Measurements from ENCODE around the gene CLDN3. TPM values are rescaled to one million over a fixed set of nuclear protein-coding genes. Genes with fewer than 3 reads are reported as not detected.
A peak's percentile ranks its signal among the peaks of the same experiment; 100 is the strongest.
"Not testable (repeated sequence)": the region's sequence is repeated elsewhere in the genome, so short reads cannot be mapped to it uniquely, and the experiment has no call there.

The CLDN3 gene
- total RNA-seq, 1 experiment from 2014 or later = 51.6 TPM

DNA sequence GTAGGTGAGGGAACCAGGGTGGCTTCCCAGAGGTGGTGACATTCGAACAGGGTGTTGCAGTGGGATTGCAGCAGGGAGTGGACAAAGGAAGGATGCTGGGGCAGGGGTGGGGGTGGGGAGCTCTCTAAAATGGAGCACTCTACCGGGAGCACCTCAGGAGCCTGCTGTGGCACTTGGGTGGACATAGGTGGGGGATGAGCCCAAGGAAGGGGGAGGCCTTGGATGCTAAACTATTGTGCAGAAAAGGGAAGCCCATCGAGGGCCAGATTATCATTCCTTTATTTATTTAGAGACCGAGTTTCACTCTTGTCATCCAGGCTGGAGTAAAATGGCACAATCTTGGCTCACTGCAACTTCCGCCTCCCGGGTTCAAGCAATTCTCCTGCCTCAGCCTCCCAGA is 47.3 kb downstream of the CLDN3 start:
- Histone ChIP-seq H4K20me1 (ENCODE audit: low read length) (no peaks in the 10 kb centered on the region), H2AFZ (ENCODE audit: low read length) (no peak overlapping the region), H3F3A (ENCODE audit: low read length, unreplicated experiment) (no peaks in the 10 kb centered on the region), H3K9me3 (ENCODE audit: low read length) (no peaks in the 10 kb centered on the region), H3K27ac (ENCODE audit: low read length) (no peak overlapping the region), H3K27me3 (ENCODE audit: low read length) (no peaks in the 10 kb centered on the region), H3K79me2 (ENCODE audit: low read length) (peaks cover 21% of the 10 kb centered on the region), H3K36me3 (ENCODE audit: low read depth, low read length) (no peaks in the 10 kb centered on the region), H3K4me1 (ENCODE audit: insufficient read depth, low read length) (peaks cover 20% of the 10 kb centered on the region), H3K9me2 (replicated peaks; ENCODE audit: low read length) (no peaks in the 10 kb centered on the region), H3K4me3 (ENCODE audit: low read length) (no peak overlapping the region), H3K4me2 (ENCODE audit: low read length) (no peak overlapping the region), H3K9ac (ENCODE audit: low read length) (no peak overlapping the region)
- DNase-seq (no peak), ATAC-seq (no peak)
- intact Hi-C loops (cut with micrococcal nuclease) = no loop called here
- CTCF ChIA-PET = no interaction called here
- no TSS peak for BruUV-seq (replicated peaks)
- TF ChIP-seq EZH2phosphoT487 (IDR thresholded peaks at IDR 0.05; ENCODE audit: borderline replicate concordance, low read length) (no peak), EZH2 (IDR thresholded peaks at IDR 0.05; ENCODE audit: low read length, unreplicated experiment) (no peak)
- TF ChIP-seq, protein P1, sequence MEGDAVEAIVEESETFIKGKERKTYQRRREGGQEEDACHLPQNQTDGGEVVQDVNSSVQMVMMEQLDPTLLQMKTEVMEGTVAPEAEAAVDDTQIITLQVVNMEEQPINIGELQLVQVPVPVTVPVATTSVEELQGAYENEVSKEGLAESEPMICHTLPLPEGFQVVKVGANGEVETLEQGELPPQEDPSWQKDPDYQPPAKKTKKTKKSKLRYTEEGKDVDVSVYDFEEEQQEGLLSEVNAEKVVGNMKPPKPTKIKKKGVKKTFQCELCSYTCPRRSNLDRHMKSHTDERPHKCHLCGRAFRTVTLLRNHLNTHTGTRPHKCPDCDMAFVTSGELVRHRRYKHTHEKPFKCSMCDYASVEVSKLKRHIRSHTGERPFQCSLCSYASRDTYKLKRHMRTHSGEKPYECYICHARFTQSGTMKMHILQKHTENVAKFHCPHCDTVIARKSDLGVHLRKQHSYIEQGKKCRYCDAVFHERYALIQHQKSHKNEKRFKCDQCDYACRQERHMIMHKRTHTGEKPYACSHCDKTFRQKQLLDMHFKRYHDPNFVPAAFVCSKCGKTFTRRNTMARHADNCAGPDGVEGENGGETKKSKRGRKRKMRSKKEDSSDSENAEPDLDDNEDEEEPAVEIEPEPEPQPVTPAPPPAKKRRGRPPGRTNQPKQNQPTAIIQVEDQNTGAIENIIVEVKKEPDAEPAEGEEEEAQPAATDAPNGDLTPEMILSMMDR (conservative IDR thresholded peaks at IDR 0.05; ENCODE audit: low read depth, low read length) = no peak
- POLR2A ChIA-PET (ENCODE audit: unreplicated experiment) = no interaction called here

DNA sequence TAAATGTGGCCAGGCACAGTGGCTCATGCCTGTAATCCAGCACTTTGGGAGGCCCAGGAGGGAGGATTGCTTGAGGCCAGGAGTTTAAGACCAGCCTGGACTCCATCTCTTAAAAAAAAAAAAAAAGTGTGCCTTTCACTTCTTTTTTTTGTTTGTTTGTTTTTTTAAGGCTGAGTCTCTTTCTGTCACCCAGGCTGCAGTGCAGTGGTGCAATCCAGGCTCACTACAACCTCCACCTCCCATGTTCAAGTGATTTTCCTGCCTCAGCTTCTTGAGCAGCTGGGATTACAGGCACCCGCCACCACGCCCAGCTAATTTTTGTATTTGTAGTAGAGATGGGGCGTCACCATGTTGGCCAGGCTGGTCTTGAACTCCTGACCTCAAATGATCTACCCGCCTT is 47.9 kb downstream of the CLDN3 start:
- H3K9ac ChIP-seq (ENCODE audit: low read length); BruUV-seq (replicated peaks); POLR2A ChIA-PET (ENCODE audit: unreplicated experiment); H3K4me3 ChIP-seq (ENCODE audit: low read length); DNase-seq; H3K9me2 ChIP-seq (replicated peaks; ENCODE audit: low read length); ATAC-seq; H2AFZ ChIP-seq (ENCODE audit: low read length); H3K36me3 ChIP-seq (ENCODE audit: low read depth, low read length); intact Hi-C loops (cut with micrococcal nuclease); H3K9me3 ChIP-seq (ENCODE audit: low read length); H3F3A ChIP-seq (ENCODE audit: low read length, unreplicated experiment); H3K27me3 ChIP-seq (ENCODE audit: low read length); H4K20me1 ChIP-seq (ENCODE audit: low read length): not testable (repeated sequence)
- CTCF ChIA-PET = interaction anchor here (0.7 to 1.1 kb wide), 4 partner anchors 17 to 57 kb away, joined by 4 to 6 read pairs (median 5); partner anchors contain the start of gene VPS37D
- Histone ChIP-seq H3K27ac (ENCODE audit: low read length) (peak overlapping the region; percentile 43), H3K4me1 (ENCODE audit: insufficient read depth, low read length) (peaks cover 26% of the 10 kb centered on the region), H3K4me2 (ENCODE audit: low read length) (peak overlapping the region; percentile 65), H3K79me2 (ENCODE audit: low read length) (peaks cover 27% of the 10 kb centered on the region)

DNA sequence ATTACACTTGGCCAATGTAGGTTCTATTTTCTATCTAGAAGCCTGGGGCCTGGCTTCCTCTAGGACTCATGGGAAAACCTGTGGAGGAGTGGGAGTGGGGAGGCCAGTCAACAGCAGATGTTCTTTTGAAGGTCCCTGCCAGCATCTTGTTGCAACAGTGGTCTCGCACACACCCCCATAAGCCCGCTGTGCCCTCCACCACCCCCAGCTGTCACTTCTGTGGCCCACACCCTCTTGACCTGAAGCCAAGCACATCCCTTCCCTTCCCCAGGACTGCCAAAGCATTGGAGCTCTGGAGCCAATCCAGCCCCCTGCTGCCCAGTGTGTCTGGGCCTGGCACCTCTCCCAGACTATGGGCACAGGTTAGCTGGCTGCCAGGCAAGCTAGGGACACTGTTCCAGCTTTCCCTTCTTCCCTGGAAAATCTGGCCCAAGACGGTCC is 48.7 kb downstream of the CLDN3 start:
- H3K79me2 ChIP-seq (ENCODE audit: low read length) = peaks cover 35% of the 10 kb centered on the region
- no peaks in the 10 kb centered on the region for H3K9me2 ChIP-seq (replicated peaks; ENCODE audit: low read length)
- ATAC-seq (peak; percentile 25), DNase-seq (peak; percentile 76)
- peaks cover 6% of the 10 kb centered on the region for H3F3A ChIP-seq (ENCODE audit: low read length, unreplicated experiment)
- peaks cover 5% of the 10 kb centered on the region; the same call in 1 of the 2 replicates for H4K20me1 ChIP-seq (ENCODE audit: low read length)
- no peaks in the 10 kb centered on the region for H3K27me3 ChIP-seq (ENCODE audit: low read length)
- no peak overlapping the region for H3K4me3 ChIP-seq (ENCODE audit: low read length)
- peak overlapping the region; percentile 43 for H3K27ac ChIP-seq (ENCODE audit: low read length)
- POLR2A ChIA-PET (ENCODE audit: unreplicated experiment) = interaction anchor here (0.5 to 0.9 kb wide), 3 partner anchors 15 to 143 kb away, joined by 3 to 6 read pairs (median 4); partner anchors contain the start of gene TBL2
- no TSS peak for BruUV-seq (replicated peaks)
- no peak overlapping the region for H3K9ac ChIP-seq (ENCODE audit: low read length)
- TF ChIP-seq EZH2 (IDR thresholded peaks at IDR 0.05; ENCODE audit: low read length, unreplicated experiment) (no peak), EZH2phosphoT487 (IDR thresholded peaks at IDR 0.05; ENCODE audit: borderline replicate concordance, low read length) (no peak)
- TF ChIP-seq, protein P1 (conservative IDR thresholded peaks at IDR 0.05; ENCODE audit: low read depth, low read length) = no peak
- H3K36me3 ChIP-seq (ENCODE audit: low read depth, low read length) = peaks cover 9% of the 10 kb centered on the region; the same call in 1 of the 2 replicates
- CTCF ChIA-PET = interaction anchor here (0.6 to 1.1 kb wide), 6 partner anchors 10 to 114 kb away, joined by 3 to 6 read pairs (median 4); partner anchors contain the start of gene VPS37D
- H2AFZ ChIP-seq (ENCODE audit: low read length) = no peak overlapping the region
- peaks cover 33% of the 10 kb centered on the region for H3K4me1 ChIP-seq (ENCODE audit: insufficient read depth, low read length)
- intact Hi-C loops (cut with micrococcal nuclease) = no loop called here
- peak overlapping the region; percentile 65 for H3K4me2 ChIP-seq (ENCODE audit: low read length)
- no peaks in the 10 kb centered on the region for H3K9me3 ChIP-seq (ENCODE audit: low read length)

- H3K4me2 ChIP-seq (ENCODE audit: low read length); H4K20me1 ChIP-seq (ENCODE audit: low read length); DNase-seq; H3K27ac ChIP-seq (ENCODE audit: low read length); CTCF ChIA-PET; H3K27me3 ChIP-seq (ENCODE audit: low read length); H3K4me3 ChIP-seq (ENCODE audit: low read length); H3K9ac ChIP-seq (ENCODE audit: low read length); intact Hi-C loops (cut with micrococcal nuclease); BruUV-seq (replicated peaks); H3K9me2 ChIP-seq (replicated peaks; ENCODE audit: low read length); H2AFZ ChIP-seq (ENCODE audit: low read length); ATAC-seq; H3K9me3 ChIP-seq (ENCODE audit: low read length): not testable (repeated sequence)
- Histone ChIP-seq H3F3A (ENCODE audit: low read length, unreplicated experiment) (peaks cover 11% of the 10 kb centered on the region), H3K36me3 (ENCODE audit: low read depth, low read length) (peaks cover 12% of the 10 kb centered on the region; the same call in 1 of the 2 replicates), H3K4me1 (ENCODE audit: insufficient read depth, low read length) (peaks cover 39% of the 10 kb centered on the region), H3K79me2 (ENCODE audit: low read length) (peaks cover 42% of the 10 kb centered on the region)
- POLR2A ChIA-PET (ENCODE audit: unreplicated experiment) = interaction anchor here (0.6 to 1.6 kb wide), 2 partner anchors 15 to 142 kb away, joined by 4 to 44 read pairs; partner anchors contain the start of gene TBL2
Observed at GRCh38 chr7:73720443-73720842, 49.6 kb downstream of the CLDN3 start.
